ENCODE measurements around the gene LDLRAD3. TPM values are rescaled to one million over a fixed set of nuclear protein-coding genes. Genes with fewer than 3 reads are reported as not detected.

The LDLRAD3 gene
- total RNA-seq, 1 experiment from 2014 or later = 19.0 TPM

DNA sequence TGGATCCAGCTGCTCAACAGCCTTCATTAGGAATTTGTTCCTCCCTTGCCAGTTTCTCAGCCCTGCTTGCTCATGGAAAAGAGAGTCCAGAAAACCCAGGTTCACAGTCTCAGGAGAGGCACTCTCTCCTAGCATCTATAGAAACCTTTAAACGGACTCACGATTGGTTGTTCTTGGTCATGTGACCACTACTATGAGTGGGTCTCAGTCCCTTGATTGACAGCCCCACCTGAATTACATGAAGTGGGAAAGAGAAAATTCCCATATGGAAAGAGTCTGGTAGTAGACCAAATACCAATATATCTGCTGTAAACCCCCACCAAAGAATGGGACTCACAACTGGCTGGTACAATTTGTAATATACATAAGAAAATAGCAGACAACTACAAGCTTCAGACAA is 291.0 kb downstream of the LDLRAD3 start:
- no peak for TF ChIP-seq SP1 (IDR thresholded peaks at IDR 0.05; ENCODE audit: low read depth)
- no peak for TF ChIP-seq REST (IDR thresholded peaks at IDR 0.05; ENCODE audit: low read depth)
- TF ChIP-seq, protein P1, sequence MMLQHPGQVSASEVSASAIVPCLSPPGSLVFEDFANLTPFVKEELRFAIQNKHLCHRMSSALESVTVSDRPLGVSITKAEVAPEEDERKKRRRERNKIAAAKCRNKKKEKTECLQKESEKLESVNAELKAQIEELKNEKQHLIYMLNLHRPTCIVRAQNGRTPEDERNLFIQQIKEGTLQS (IDR thresholded peaks at IDR 0.05) = no peak
- no peak for TF ChIP-seq ZFX (IDR thresholded peaks at IDR 0.05)
- TF ChIP-seq, protein P2, sequence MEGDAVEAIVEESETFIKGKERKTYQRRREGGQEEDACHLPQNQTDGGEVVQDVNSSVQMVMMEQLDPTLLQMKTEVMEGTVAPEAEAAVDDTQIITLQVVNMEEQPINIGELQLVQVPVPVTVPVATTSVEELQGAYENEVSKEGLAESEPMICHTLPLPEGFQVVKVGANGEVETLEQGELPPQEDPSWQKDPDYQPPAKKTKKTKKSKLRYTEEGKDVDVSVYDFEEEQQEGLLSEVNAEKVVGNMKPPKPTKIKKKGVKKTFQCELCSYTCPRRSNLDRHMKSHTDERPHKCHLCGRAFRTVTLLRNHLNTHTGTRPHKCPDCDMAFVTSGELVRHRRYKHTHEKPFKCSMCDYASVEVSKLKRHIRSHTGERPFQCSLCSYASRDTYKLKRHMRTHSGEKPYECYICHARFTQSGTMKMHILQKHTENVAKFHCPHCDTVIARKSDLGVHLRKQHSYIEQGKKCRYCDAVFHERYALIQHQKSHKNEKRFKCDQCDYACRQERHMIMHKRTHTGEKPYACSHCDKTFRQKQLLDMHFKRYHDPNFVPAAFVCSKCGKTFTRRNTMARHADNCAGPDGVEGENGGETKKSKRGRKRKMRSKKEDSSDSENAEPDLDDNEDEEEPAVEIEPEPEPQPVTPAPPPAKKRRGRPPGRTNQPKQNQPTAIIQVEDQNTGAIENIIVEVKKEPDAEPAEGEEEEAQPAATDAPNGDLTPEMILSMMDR (IDR thresholded peaks at IDR 0.05 in 2 of 3, conservative IDR thresholded peaks at IDR 0.05 in 1 of 3; ENCODE audit: borderline replicate concordance in 1 of 3, insufficient read depth in 1 of 3, low read depth in 2 of 3, low read length in 2 of 3) = no peak
- no peak for TF ChIP-seq CEBPB (IDR thresholded peaks at IDR 0.05; ENCODE audit: low read depth)
- TF ChIP-seq MAX (IDR thresholded peaks at IDR 0.05) = no peak
- TF ChIP-seq EGR1 (IDR thresholded peaks at IDR 0.05; ENCODE audit: low read depth) = no peak
- TF ChIP-seq POLR2A (IDR thresholded peaks at IDR 0.05; ENCODE audit: borderline replicate concordance, extremely low read depth, insufficient read depth, insufficient read length) = no peak
- TF ChIP-seq SRF (IDR thresholded peaks at IDR 0.05; ENCODE audit: low read depth) = no peak
- TF ChIP-seq POLR2AphosphoS5 (IDR thresholded peaks at IDR 0.05; ENCODE audit: low read depth, low read length) = no peak
- no peak for TF ChIP-seq EZH2phosphoT487 (IDR thresholded peaks at IDR 0.05; ENCODE audit: borderline replicate concordance)
- no peak for TF ChIP-seq RAD21 (IDR thresholded peaks at IDR 0.05; ENCODE audit: low read depth)
- ChIA-PET RAD21 (ENCODE audit: low non-redundant PET in 1 of 2, low total read pairs in 2 of 2, uncharacterized antibody in 2 of 2, unreplicated experiment in 2 of 2) (no interaction called here), POLR2A (no interaction called here), CTCF (interaction anchor here (1.4 kb wide), 1 partner anchor 24 kb away, joined by 5 read pairs; no protein-coding TSS in a partner anchor)
- intact Hi-C loops (cut with micrococcal nuclease) = no loop called here
- ATAC-seq (no peak), DNase-seq (ENCODE audit: low read depth, low spot score) (no peak)
- BruUV-seq (replicated peaks) = no TSS peak
- H3K27ac ChIP-seq (ENCODE audit: low read depth, low read length) = no peak overlapping the region
- H3K27me3 ChIP-seq (ENCODE audit: insufficient read depth, low read length) = no peaks in the 10 kb centered on the region
- H3K4me1 ChIP-seq (ENCODE audit: control insufficient read depth in 1 of 2, insufficient read depth in 2 of 2, low read length in 2 of 2) = peaks cover 38 to 47% of the 10 kb centered on the region in 2 experiments
- no peaks in the 10 kb centered on the region for H3K36me3 ChIP-seq (ENCODE audit: control insufficient read depth in 1 of 2, insufficient read depth in 2 of 2, low read length in 2 of 2)
- no peaks in the 10 kb centered on the region for H4K20me1 ChIP-seq (ENCODE audit: insufficient read depth)
- no peak overlapping the region for H3K9ac ChIP-seq (ENCODE audit: low read length)
- H3K9me2 ChIP-seq (ENCODE audit: insufficient read depth) = no peaks in the 10 kb centered on the region; the same call in 1 of the 2 replicates
- H2AFZ ChIP-seq (ENCODE audit: low read depth, low read length, poor library complexity, severe bottlenecking) = no peak overlapping the region
- H3K9me3 ChIP-seq (ENCODE audit: control insufficient read depth in 1 of 2, insufficient read depth in 1 of 2, low read depth in 1 of 2, low read length in 2 of 2) = no peaks in the 10 kb centered on the region
- H3K4me3 ChIP-seq (replicated peaks in 1 of 2; ENCODE audit: low read depth in 1 of 2, low read length in 2 of 2) = no peak overlapping the region
- H3K79me2 ChIP-seq (ENCODE audit: insufficient read depth, low read length) = no peaks in the 10 kb centered on the region
- no peak overlapping the region for H3K4me2 ChIP-seq (ENCODE audit: low read length)
